COLO829 (cell line): Measurements from ENCODE around the gene BTG1.
"Not testable (repeated sequence)": the region's sequence is repeated elsewhere in the genome, so short reads cannot be mapped to it uniquely, and the experiment has no call there.

Experiments used
- DNase-seq: peaks from one replicate; pipeline ENCODE4 v3.0.0; 2012; ENCODE audit warnings: low spot score

BTG1 gene

DNA sequence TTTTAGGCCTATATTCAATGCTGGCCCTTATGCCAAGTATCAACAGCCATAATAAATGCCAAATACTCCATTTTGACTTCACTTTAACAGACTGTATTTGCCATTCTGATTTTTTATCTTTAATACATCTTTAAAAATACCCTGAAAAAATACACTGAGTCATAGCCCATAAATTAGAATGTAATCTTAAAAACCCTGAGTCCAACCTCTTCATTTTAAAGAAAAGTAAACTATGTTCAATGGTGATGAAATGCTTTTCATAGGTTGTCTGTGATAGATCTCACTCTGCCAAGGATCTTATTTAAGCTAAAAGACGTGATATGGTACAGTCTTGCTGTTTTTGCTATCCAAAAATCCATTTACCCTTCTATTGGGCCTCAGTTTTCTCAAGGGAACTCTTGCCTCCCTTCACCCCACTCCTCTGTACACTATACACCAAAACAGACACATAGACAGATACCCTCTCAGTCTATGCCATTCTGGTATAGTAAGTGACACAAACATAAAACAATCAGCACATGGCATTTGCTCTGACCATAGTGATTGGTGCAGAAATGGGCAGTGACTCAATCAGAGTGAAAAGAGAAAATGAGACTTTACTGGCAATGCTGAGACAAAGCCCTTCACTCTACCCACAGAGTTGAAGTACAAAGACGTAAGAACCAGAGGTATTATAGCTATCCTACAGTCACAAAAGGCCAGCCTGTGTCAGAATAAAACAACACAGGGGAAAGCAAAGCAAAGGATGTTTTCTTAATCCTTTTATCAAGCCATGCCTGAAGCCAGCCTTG is 49.1 kb downstream of the BTG1 start:
- DNase-seq = no peak

DNA sequence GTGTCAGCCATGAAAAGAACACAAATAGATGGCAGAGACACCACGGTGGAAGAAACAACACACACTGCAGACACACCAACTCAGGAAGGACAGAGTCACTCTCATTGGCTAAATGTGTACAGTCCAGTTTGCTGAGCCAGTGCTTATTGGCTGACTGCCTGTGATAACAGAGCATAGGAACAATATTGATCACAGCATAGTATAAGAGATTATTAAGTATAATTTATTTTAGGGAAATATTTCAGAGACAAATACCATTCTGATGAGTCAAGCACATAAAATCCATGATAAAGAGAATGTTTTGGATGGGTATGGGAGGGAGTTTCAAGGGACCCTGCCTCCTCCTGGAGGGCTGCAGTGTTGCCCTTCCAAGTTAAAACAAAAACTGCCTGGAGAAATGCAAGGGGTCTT is 50.9 kb downstream of the BTG1 start:
- DNase-seq = no peak

DNA sequence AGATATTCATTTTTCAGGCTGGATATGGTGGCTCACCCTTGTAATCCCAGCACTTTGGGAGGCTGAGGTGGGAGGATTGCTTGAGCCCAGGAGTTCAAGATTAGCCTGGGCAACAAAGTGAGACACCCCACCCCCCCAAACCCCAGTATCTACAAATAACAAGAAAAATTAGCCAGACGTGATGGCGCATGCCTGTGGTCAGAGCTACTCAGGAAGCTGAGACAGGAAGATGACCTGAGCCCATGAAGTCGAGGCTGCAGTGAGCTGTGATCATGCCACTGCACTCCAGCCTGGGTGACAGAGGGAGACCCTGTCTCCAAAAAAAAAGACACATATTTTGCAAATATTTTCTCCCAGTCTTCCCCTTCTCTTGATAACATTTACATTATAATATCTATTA is 51.3 kb downstream of the BTG1 start:
- DNase-seq = not testable (repeated sequence)
